HCT116 (cell line): ENCODE data around the gene EMC1. TPM values are rescaled to one million over a fixed set of nuclear protein-coding genes. Genes with fewer than 3 reads are reported as not detected.

ENCODE experiments used
- ATAC-seq: fragments of 200-7000 bp; cut with Tn5 transposase; 2 replicates; pipeline ENCODE4 v1.9.1; 2020; ENCODE audit warnings: mild to moderate bottlenecking, moderate library complexity
- BruUV-seq: library from RNA; stranded (reverse); fragments of 400-500 nt; replicated peaks from 2 replicates; lab custom pipeline; 2021; lab: Mats Ljungman, UMichigan
- CTCF ChIA-PET: fragments of 300-600 bp; sonication (Branson Sonifier 250); formaldehyde crosslinking; loops from one replicate; lab custom pipeline; 2021; ENCODE audit warnings: antibody characterized with exemption; lab: Charles Lee
- POLR2A ChIA-PET: fragments of 300-600, 350-600 bp; sonication (Branson Sonifier 250); formaldehyde crosslinking; loops from one replicate; lab custom pipeline; 2021; ENCODE audit warnings: antibody characterized with exemption; lab: Charles Lee
- RAD21 ChIA-PET, 2 experiments: fragments of 300-600 bp; sonication (Branson Sonifier 250); formaldehyde crosslinking; loops; one replicate each; lab custom pipeline; 2023; ENCODE audit warnings: low total read pairs in 2 of 2; ENCODE audit not compliant: uncharacterized antibody in 2 of 2, unreplicated experiment in 2 of 2, low non-redundant PET in 1 of 2; lab: Charles Lee
- DNase-seq: peaks from one replicate; pipeline ENCODE4 v3.0.0-alpha.2; 2010; ENCODE audit warnings: low read depth, low spot score
- H2AFZ ChIP-seq: fragments of 200-600 bp; shearing (Covaris generic), sonication (generic); 2 replicates; pipeline ENCODE4 v1.6.1; 2017; ENCODE audit warnings: low read depth, mixed run types, mixed read lengths, antibody characterized with exemption, low read length; ENCODE audit not compliant: poor library complexity, severe bottlenecking
- H3K27ac ChIP-seq: 2 replicates; pipeline ENCODE4 v1.5.1; 2012; ENCODE audit warnings: low read depth, low read length
- H3K27me3 ChIP-seq: fragments of 200-600 bp; sonication (generic); 2 replicates; pipeline ENCODE4 v1.6.1; 2016; ENCODE audit warnings: mixed run types, low read length, mixed read lengths; ENCODE audit not compliant: insufficient read depth
- H3K36me3 ChIP-seq, 2 experiments: fragments of 200-500 bp in 1 of 2; fragments of 200-600 bp in 1 of 2; sonication (Bioruptor generic) in 1 of 2; sonication (generic) in 1 of 2; 2 replicates each; pipeline versions ENCODE4 v1.5.1 to v1.6.1; 2014 to 2016; ENCODE audit warnings: low read length in 2 of 2, inconsistent platforms in 1 of 2, mixed read lengths in 1 of 2, mixed run types in 1 of 2; ENCODE audit not compliant: insufficient read depth in 2 of 2, control insufficient read depth in 1 of 2
- H3K4me1 ChIP-seq, 2 experiments: fragments of 200-600 bp in 1 of 2; sonication (generic) in 1 of 2; 2 replicates each; pipeline versions ENCODE4 v1.5.1 to v1.6.1; 2012 to 2017; ENCODE audit warnings: low read length in 2 of 2, inconsistent platforms in 1 of 2, mild to moderate bottlenecking in 1 of 2, mixed read lengths in 1 of 2, mixed run types in 1 of 2, moderate library complexity in 1 of 2; ENCODE audit not compliant: insufficient read depth in 2 of 2, control insufficient read depth in 1 of 2
- H3K4me2 ChIP-seq: fragments of 200-600 bp; sonication (generic); 2 replicates; pipeline ENCODE4 v1.6.1; 2017; ENCODE audit warnings: mixed run types, low read length, mixed read lengths
- H3K4me3 ChIP-seq, 2 experiments: fragments of 200-600 bp in 1 of 2; sonication (generic) in 1 of 2; replicated peaks in 1 of 2; 2 replicates each; pipeline ENCODE4 v1.5.1; 2011 to 2016; ENCODE audit warnings: low read length in 2 of 2, control low read depth in 1 of 2, low read depth in 1 of 2, mild to moderate bottlenecking in 1 of 2, mixed read lengths in 1 of 2, mixed run types in 1 of 2
- H3K79me2 ChIP-seq: fragments of 200-600 bp; sonication (generic); 2 replicates; pipeline ENCODE4 v1.6.1; 2017; ENCODE audit warnings: mild to moderate bottlenecking, mixed run types, low read length, moderate library complexity, mixed read lengths; ENCODE audit not compliant: insufficient read depth
- H3K9ac ChIP-seq: fragments of 200-600 bp; sonication (generic); 2 replicates; pipeline ENCODE4 v1.6.1; 2016; ENCODE audit warnings: low read length, mixed read lengths
- H3K9me2 ChIP-seq: fragments of 200-600 bp; sonication (generic), shearing (Covaris generic); 2 replicates; pipeline ENCODE4 v1.6.1; 2017; ENCODE audit warnings: mixed run types, mild to moderate bottlenecking, moderate library complexity; ENCODE audit not compliant: insufficient read depth
- H3K9me3 ChIP-seq, 2 experiments: fragments of 200-500 bp in 1 of 2; fragments of 200-600 bp in 1 of 2; sonication (Bioruptor generic) in 1 of 2; sonication (generic) in 1 of 2; 2 replicates each; pipeline ENCODE4 v1.6.1; 2014 to 2017; ENCODE audit warnings: low read length in 2 of 2, mixed read lengths in 2 of 2, inconsistent platforms in 1 of 2, low read depth in 1 of 2, mild to moderate bottlenecking in 1 of 2, mixed run types in 1 of 2, moderate library complexity in 1 of 2; ENCODE audit not compliant: control insufficient read depth in 1 of 2, insufficient read depth in 1 of 2
- H4K20me1 ChIP-seq: fragments of 200-600 bp; sonication (generic), shearing (Covaris generic); 2 replicates; pipeline ENCODE4 v1.6.1; 2017; ENCODE audit warnings: mixed run types, mild to moderate bottlenecking, moderate library complexity; ENCODE audit not compliant: insufficient read depth
- EGR1 ChIP-seq: IDR thresholded peaks from 2 replicates; pipeline ENCODE4 v1.6.1; 2012; ENCODE audit warnings: low read depth
- FOSL1 ChIP-seq: IDR thresholded peaks from 2 replicates; pipeline ENCODE4 v1.6.1; 2012; ENCODE audit warnings: low read depth
- JUND ChIP-seq: IDR thresholded peaks from 2 replicates; pipeline ENCODE4 v1.6.1; 2012
- SRF ChIP-seq: IDR thresholded peaks from 2 replicates; pipeline ENCODE4 v1.6.1; 2012; ENCODE audit warnings: low read depth
- intact Hi-C: fragments of 100-400 bp; cut with micrococcal nuclease; formaldehyde crosslinking; loops from 2 replicates; pipeline ENCODE4 v1.10.0; 2022
- total RNA-seq: library from RNA; stranded (reverse); gene quantifications from one replicate; pipeline ENCODE4 v1.2.1, GENCODE V29; 2021; ENCODE audit not compliant: unreplicated experiment
- TF ChIP-seq, protein P1 (sequence below), 3 experiments: fragments of 200-600 bp in 1 of 3; sonication (generic) in 1 of 3; IDR thresholded peaks in 2 of 3; conservative IDR thresholded peaks in 1 of 3; 2 replicates each; pipeline ENCODE4 v1.5.1; 2012 to 2017; ENCODE audit warnings: low read depth in 2 of 3, low read length in 2 of 3, antibody characterized with exemption in 1 of 3, borderline replicate concordance in 1 of 3, control low read depth in 1 of 3, mild to moderate bottlenecking in 1 of 3, mixed read lengths in 1 of 3, mixed run types in 1 of 3, moderate library complexity in 1 of 3; ENCODE audit not compliant: insufficient read depth in 1 of 3
- TF ChIP-seq, protein P2 (sequence below): IDR thresholded peaks from 2 replicates; pipeline ENCODE4 v1.6.1; 2012

Gene EMC1
- total RNA-seq, 1 experiment from 2014 or later: 66.6 TPM

DNA sequence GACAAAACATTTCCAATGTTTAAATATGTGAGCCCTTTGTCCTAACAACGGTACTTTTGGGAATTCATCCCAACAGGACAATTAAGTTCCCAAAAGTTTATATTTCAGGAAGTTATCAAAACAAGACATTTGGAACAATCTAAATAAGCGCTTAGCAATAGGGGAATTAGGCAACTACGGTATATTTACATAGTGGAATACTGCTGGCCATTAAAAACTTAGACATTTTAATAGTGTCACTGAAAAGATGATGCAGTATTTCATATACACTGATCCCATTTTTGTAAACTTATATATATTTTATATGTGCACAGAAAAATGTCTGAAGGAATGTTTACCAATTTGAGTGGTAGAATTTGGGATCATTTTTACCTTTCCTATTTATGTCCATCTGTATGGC, 62.1 kb downstream of the EMC1 start:
- DNase-seq (no peak), ATAC-seq (no peak)
- H4K20me1 ChIP-seq: no peaks in the 10 kb centered on the region
- H3K27me3 ChIP-seq: no peaks in the 10 kb centered on the region
- POLR2A ChIA-PET: no interaction called here
- H3K9me2 ChIP-seq: no peaks in the 10 kb centered on the region
- RAD21 ChIA-PET: no interaction called here
- H3K36me3 ChIP-seq: peaks cover 65 to 75% of the 10 kb centered on the region in 2 experiments
- CTCF ChIA-PET: no interaction called here
- H3K9me3 ChIP-seq: no peaks in the 10 kb centered on the region
- no peak overlapping the region for H2AFZ ChIP-seq
- H3K27ac ChIP-seq: no peak overlapping the region
- peaks cover 27% of the 10 kb centered on the region for H3K79me2 ChIP-seq
- no peak overlapping the region for H3K9ac ChIP-seq
- no peak overlapping the region for H3K4me3 ChIP-seq
- H3K4me2 ChIP-seq: no peak overlapping the region
- BruUV-seq: no TSS peak
- H3K4me1 ChIP-seq: no peaks in the 10 kb centered on the region
- intact Hi-C loops: no loop called here
- TF ChIP-seq FOSL1: no peak
- TF ChIP-seq JUND: no peak
- no peak for TF ChIP-seq SRF

DNA sequence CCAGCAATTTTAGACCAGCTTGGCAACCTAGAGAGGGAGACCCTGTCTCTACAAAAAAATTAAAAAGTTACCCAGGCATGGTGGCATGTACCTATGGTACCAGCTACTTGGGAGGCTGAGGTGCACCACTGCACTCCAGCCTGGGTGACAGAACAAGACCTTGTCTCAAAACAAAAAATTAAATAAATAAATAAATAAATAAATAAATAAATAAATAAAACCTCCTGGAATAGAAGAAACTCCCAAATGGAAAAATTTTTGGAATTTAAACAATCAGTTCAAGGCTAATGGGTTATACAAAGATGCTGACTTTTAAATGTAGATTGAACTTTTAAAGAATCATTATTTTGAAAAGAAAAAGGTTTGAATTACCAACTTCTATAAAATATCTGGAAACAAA, 63.5 kb downstream of the EMC1 start:
- Histone ChIP-seq H3K9ac (no peak overlapping the region), H3K4me3 (no peak overlapping the region), H3K27ac (no peak overlapping the region), H2AFZ (no peak overlapping the region), H3K4me1 (no peaks in the 10 kb centered on the region), H3K27me3 (no peaks in the 10 kb centered on the region), H4K20me1 (no peaks in the 10 kb centered on the region), H3K9me2 (no peaks in the 10 kb centered on the region), H3K4me2 (no peak overlapping the region), H3K36me3 (peaks cover 66 to 72% of the 10 kb centered on the region in 2 experiments), H3K9me3 (no peaks in the 10 kb centered on the region), H3K79me2 (peaks cover 20% of the 10 kb centered on the region)
- no peak for ATAC-seq
- ChIA-PET RAD21 (no interaction called here), POLR2A (no interaction called here), CTCF (no interaction called here)
- no peak for TF ChIP-seq EGR1
- TF ChIP-seq, protein P1, sequence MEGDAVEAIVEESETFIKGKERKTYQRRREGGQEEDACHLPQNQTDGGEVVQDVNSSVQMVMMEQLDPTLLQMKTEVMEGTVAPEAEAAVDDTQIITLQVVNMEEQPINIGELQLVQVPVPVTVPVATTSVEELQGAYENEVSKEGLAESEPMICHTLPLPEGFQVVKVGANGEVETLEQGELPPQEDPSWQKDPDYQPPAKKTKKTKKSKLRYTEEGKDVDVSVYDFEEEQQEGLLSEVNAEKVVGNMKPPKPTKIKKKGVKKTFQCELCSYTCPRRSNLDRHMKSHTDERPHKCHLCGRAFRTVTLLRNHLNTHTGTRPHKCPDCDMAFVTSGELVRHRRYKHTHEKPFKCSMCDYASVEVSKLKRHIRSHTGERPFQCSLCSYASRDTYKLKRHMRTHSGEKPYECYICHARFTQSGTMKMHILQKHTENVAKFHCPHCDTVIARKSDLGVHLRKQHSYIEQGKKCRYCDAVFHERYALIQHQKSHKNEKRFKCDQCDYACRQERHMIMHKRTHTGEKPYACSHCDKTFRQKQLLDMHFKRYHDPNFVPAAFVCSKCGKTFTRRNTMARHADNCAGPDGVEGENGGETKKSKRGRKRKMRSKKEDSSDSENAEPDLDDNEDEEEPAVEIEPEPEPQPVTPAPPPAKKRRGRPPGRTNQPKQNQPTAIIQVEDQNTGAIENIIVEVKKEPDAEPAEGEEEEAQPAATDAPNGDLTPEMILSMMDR (IDR thresholded peaks at IDR 0.05 in 2 of 3, conservative IDR thresholded peaks at IDR 0.05 in 1 of 3; ENCODE audit: borderline replicate concordance in 1 of 3, insufficient read depth in 1 of 3, low read depth in 2 of 3, low read length in 2 of 3): no peak
- TF ChIP-seq, protein P2, sequence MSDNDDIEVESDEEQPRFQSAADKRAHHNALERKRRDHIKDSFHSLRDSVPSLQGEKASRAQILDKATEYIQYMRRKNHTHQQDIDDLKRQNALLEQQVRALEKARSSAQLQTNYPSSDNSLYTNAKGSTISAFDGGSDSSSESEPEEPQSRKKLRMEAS: no peak
- DNase-seq: no peak
- BruUV-seq: no TSS peak
- intact Hi-C loops: no loop called here
